Panc1 (cell line): ENCODE measurements around the gene UBE2G2. TPM values are rescaled to one million over a fixed set of nuclear protein-coding genes. Genes with fewer than 3 reads are reported as not detected.

Source experiments
- ATAC-seq: fragments of 200-7000 bp; cut with Tn5 transposase; 2 replicates; pipeline ENCODE4 v1.9.1; 2020; ENCODE audit warnings: mild to moderate bottlenecking, moderate library complexity
- BruUV-seq: library from RNA; stranded (reverse); fragments of 400-500 nt; replicated peaks from 2 replicates; lab custom pipeline; 2021; lab: Mats Ljungman, UMichigan
- CTCF ChIA-PET: fragments of 300-600 bp; sonication (Branson Sonifier 250); formaldehyde crosslinking; loops from one replicate; lab custom pipeline; 2022; ENCODE audit warnings: antibody characterized with exemption; lab: Charles Lee
- POLR2A ChIA-PET: fragments of 300-600 bp; sonication (Branson Sonifier 250); formaldehyde crosslinking; loops from one replicate; lab custom pipeline; 2022; ENCODE audit warnings: antibody characterized with exemption; lab: Charles Lee
- DNase-seq: peaks from one replicate; pipeline ENCODE4 v3.0.0-alpha.2; 2010; ENCODE audit warnings: low read depth, low spot score
- H3K27ac ChIP-seq: 2 replicates; pipeline ENCODE4 v1.5.1; 2011; ENCODE audit warnings: mild to moderate bottlenecking, low read length, inconsistent platforms
- H3K27me3 ChIP-seq: fragments of 200-500 bp; sonication (Bioruptor generic); 2 replicates; pipeline ENCODE4 v1.6.0; 2014; ENCODE audit warnings: low read length, inconsistent platforms; ENCODE audit not compliant: control insufficient read depth, insufficient read depth
- H3K36me3 ChIP-seq: fragments of 200-500 bp; sonication (Bioruptor generic); 2 replicates; pipeline ENCODE4 v1.5.1; 2014; ENCODE audit warnings: inconsistent platforms, mild to moderate bottlenecking, low read length, moderate library complexity; ENCODE audit not compliant: control insufficient read depth, insufficient read depth
- H3K4me1 ChIP-seq: 2 replicates; pipeline ENCODE4 v1.5.1; 2011; ENCODE audit warnings: inconsistent platforms, mild to moderate bottlenecking, low read length, moderate library complexity; ENCODE audit not compliant: control insufficient read depth, insufficient read depth
- H3K4me3 ChIP-seq, 2 experiments: 2 replicates each; pipeline ENCODE4 v1.5.1; 2011 to 2012; ENCODE audit warnings: low read depth in 2 of 2, low read length in 2 of 2, mild to moderate bottlenecking in 2 of 2, inconsistent platforms in 1 of 2, moderate library complexity in 1 of 2
- H3K9me3 ChIP-seq: fragments of 200-500 bp; sonication (Bioruptor generic); 2 replicates; pipeline ENCODE4 v1.5.1; 2014; ENCODE audit warnings: low read depth, mild to moderate bottlenecking, inconsistent platforms, low read length, moderate library complexity; ENCODE audit not compliant: control insufficient read depth, insufficient read depth
- POLR2AphosphoS5 ChIP-seq: IDR thresholded peaks from 2 replicates; pipeline ENCODE4 v1.6.1; 2012; ENCODE audit warnings: mild to moderate bottlenecking, low read depth, low read length, moderate library complexity
- SIN3A ChIP-seq: IDR thresholded peaks from 2 replicates; pipeline ENCODE4 v1.6.1; 2012; ENCODE audit warnings: low read depth, mild to moderate bottlenecking, low read length, moderate library complexity, borderline replicate concordance; ENCODE audit not compliant: insufficient read depth
- TCF7L2 ChIP-seq: IDR thresholded peaks from 2 replicates; pipeline ENCODE4 v1.6.1; 2011; ENCODE audit warnings: mild to moderate bottlenecking, low read depth, low read length, inconsistent platforms
- in situ Hi-C: cut with HindIII; loops from 2 replicates; pipeline ENCODE4 v1.10.0; 2016; ENCODE audit warnings: low sequenced_read_pairs, low pct_unique_long_range_greater_than_20kb
- intact Hi-C: fragments of 100-400 bp; cut with micrococcal nuclease; formaldehyde crosslinking; loops from one replicate; pipeline ENCODE4 v1.10.0; 2022; ENCODE audit not compliant: unreplicated experiment
- total RNA-seq: library from RNA; stranded (reverse); gene quantifications from one replicate; pipeline ENCODE4 v1.2.1, GENCODE V29; 2021; ENCODE audit not compliant: unreplicated experiment
- TF ChIP-seq, protein P1 (sequence below), 2 experiments: IDR thresholded peaks; 2 replicates each; pipeline ENCODE4 v1.6.1; 2011 to 2012; ENCODE audit warnings: low read depth in 2 of 2, control low read depth in 1 of 2, low read length in 1 of 2, mild to moderate bottlenecking in 1 of 2, moderate library complexity in 1 of 2; ENCODE audit not compliant: insufficient read depth in 1 of 2
- TF ChIP-seq, protein P2 (sequence below): fragments of 450-650 bp; IDR thresholded peaks from 2 replicates; pipeline ENCODE4 v1.5.1; 2017; ENCODE audit warnings: mild to moderate bottlenecking

UBE2G2 gene
- total RNA-seq, 1 experiment from 2014 or later, result 77.4 TPM

DNA sequence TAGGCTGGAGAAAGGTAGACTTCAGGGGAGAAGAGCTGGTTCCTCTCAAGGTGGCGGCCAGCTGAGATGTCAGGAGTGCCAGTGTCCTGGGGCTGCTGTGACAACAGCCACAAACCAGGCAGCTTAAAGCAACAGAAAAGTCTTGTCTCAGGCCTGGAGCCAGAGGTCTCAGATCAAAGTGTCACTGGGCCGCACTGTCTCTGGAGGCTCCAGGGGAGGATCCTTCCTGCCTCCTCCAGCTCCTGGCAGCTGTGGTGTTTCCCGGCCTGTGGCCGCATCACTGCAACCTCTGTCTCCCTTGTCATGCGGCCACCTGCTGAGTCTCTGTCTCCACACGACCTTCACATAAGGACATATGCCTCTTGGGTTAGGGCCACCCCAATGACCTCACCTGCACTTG lies 65.8 kb downstream of the UBE2G2 start:
- H3K27me3 ChIP-seq, result no peaks in the 10 kb centered on the region
- POLR2A ChIA-PET, result no interaction called here
- TF ChIP-seq, protein P1, sequence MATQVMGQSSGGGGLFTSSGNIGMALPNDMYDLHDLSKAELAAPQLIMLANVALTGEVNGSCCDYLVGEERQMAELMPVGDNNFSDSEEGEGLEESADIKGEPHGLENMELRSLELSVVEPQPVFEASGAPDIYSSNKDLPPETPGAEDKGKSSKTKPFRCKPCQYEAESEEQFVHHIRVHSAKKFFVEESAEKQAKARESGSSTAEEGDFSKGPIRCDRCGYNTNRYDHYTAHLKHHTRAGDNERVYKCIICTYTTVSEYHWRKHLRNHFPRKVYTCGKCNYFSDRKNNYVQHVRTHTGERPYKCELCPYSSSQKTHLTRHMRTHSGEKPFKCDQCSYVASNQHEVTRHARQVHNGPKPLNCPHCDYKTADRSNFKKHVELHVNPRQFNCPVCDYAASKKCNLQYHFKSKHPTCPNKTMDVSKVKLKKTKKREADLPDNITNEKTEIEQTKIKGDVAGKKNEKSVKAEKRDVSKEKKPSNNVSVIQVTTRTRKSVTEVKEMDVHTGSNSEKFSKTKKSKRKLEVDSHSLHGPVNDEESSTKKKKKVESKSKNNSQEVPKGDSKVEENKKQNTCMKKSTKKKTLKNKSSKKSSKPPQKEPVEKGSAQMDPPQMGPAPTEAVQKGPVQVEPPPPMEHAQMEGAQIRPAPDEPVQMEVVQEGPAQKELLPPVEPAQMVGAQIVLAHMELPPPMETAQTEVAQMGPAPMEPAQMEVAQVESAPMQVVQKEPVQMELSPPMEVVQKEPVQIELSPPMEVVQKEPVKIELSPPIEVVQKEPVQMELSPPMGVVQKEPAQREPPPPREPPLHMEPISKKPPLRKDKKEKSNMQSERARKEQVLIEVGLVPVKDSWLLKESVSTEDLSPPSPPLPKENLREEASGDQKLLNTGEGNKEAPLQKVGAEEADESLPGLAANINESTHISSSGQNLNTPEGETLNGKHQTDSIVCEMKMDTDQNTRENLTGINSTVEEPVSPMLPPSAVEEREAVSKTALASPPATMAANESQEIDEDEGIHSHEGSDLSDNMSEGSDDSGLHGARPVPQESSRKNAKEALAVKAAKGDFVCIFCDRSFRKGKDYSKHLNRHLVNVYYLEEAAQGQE (IDR thresholded peaks at IDR 0.05; ENCODE audit: insufficient read depth in 1 of 2, low read depth in 2 of 2, low read length in 1 of 2), result no peak
- no peak for TF ChIP-seq TCF7L2
- BruUV-seq, result no TSS peak
- CTCF ChIA-PET, result no interaction called here
- in situ Hi-C loops, result no loop called here
- no peak overlapping the region for H3K4me3 ChIP-seq
- no peak for DNase-seq
- no peak overlapping the region for H3K27ac ChIP-seq
- intact Hi-C loops, result no loop called here
- H3K36me3 ChIP-seq, result no peaks in the 10 kb centered on the region
- H3K9me3 ChIP-seq, result no peaks in the 10 kb centered on the region
- no peaks in the 10 kb centered on the region for H3K4me1 ChIP-seq
- ATAC-seq, result no peak

DNA sequence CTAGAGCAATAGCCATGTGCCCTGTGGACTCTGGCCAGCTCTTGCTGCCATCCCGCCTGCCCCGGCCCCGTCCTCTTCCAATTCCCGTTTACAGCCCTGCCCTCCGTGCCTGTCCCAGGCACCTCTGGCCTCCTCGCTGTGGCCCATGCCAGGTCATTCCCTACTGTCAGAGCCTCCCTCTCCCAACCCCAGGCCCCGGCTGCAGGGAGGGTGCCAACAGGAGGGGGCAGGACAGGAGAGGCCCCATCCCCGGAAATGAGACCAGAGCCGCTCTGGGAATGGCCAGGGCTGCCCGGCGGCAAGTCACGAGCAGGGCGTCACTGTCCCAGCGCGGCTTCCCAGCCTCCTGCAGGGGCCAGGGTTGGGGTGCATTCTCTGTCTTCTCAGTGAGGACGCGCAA lies 66.8 kb downstream of the UBE2G2 start:
- no TSS peak for BruUV-seq
- H3K36me3 ChIP-seq, result no peaks in the 10 kb centered on the region
- H3K4me1 ChIP-seq, result no peaks in the 10 kb centered on the region
- POLR2A ChIA-PET, result no interaction called here
- H3K27ac ChIP-seq, result no peak overlapping the region
- DNase-seq (no peak), ATAC-seq (no peak)
- intact Hi-C loops, result no loop called here
- no peaks in the 10 kb centered on the region for H3K9me3 ChIP-seq
- H3K27me3 ChIP-seq, result no peaks in the 10 kb centered on the region
- TF ChIP-seq POLR2AphosphoS5 (no peak), SIN3A (no peak), TCF7L2 (no peak)
- TF ChIP-seq, protein P1 (IDR thresholded peaks at IDR 0.05; ENCODE audit: insufficient read depth in 1 of 2, low read depth in 2 of 2, low read length in 1 of 2), result no peak
- TF ChIP-seq, protein P2, sequence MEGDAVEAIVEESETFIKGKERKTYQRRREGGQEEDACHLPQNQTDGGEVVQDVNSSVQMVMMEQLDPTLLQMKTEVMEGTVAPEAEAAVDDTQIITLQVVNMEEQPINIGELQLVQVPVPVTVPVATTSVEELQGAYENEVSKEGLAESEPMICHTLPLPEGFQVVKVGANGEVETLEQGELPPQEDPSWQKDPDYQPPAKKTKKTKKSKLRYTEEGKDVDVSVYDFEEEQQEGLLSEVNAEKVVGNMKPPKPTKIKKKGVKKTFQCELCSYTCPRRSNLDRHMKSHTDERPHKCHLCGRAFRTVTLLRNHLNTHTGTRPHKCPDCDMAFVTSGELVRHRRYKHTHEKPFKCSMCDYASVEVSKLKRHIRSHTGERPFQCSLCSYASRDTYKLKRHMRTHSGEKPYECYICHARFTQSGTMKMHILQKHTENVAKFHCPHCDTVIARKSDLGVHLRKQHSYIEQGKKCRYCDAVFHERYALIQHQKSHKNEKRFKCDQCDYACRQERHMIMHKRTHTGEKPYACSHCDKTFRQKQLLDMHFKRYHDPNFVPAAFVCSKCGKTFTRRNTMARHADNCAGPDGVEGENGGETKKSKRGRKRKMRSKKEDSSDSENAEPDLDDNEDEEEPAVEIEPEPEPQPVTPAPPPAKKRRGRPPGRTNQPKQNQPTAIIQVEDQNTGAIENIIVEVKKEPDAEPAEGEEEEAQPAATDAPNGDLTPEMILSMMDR, result no peak
- no peak overlapping the region for H3K4me3 ChIP-seq
- in situ Hi-C loops, result no loop called here
- CTCF ChIA-PET, result no interaction called here
